Keratinocyte (primary cell): ENCODE measurements around the gene KRTAP4-6. TPM values are rescaled to one million over a fixed set of nuclear protein-coding genes. Genes with fewer than 3 reads are reported as not detected.
A peak's percentile ranks its signal among the peaks of the same experiment; 100 is the strongest.
"Not testable (repeated sequence)": the region's sequence is repeated elsewhere in the genome, so short reads cannot be mapped to it uniquely, and the experiment has no call there.

Experiments used
- DNase-seq: peaks from one replicate; pipeline ENCODE4 v3.0.0-alpha.2; 2011; ENCODE audit warnings: low read depth, missing footprints, low spot score
- FAIRE-seq: peaks from 2 replicates; lab custom pipeline; 2011; peaks lifted over from hg19 to GRCh38; lab: Jason Lieb, UNC
- H2AFZ ChIP-seq: 2 replicates; pipeline ENCODE4 v1.6.0; 2012; ENCODE audit warnings: low read length, control low read depth, inconsistent platforms; ENCODE audit not compliant: control insufficient read depth
- H3K27ac ChIP-seq: 2 replicates; pipeline ENCODE4 v1.5.1; 2011; ENCODE audit warnings: low read length; ENCODE audit not compliant: control insufficient read depth, insufficient read depth
- H3K27me3 ChIP-seq: 3 replicates; pipeline ENCODE4 v1.6.0; 2011; ENCODE audit warnings: low read length; ENCODE audit not compliant: control insufficient read depth, insufficient read depth; ENCODE audit errors: extremely low read depth
- H3K36me3 ChIP-seq, 2 experiments: 2 replicates in 1 of 2; 3 replicates in 1 of 2; pipeline ENCODE4 v1.5.1; 2011; ENCODE audit warnings: low read length in 2 of 2, mild to moderate bottlenecking in 1 of 2; ENCODE audit not compliant: control insufficient read depth in 2 of 2, insufficient read depth in 2 of 2; ENCODE audit errors: extremely low read depth in 1 of 2
- H3K4me1 ChIP-seq: 3 replicates; pipeline ENCODE4 v1.5.1; 2011; ENCODE audit warnings: low read length; ENCODE audit not compliant: control insufficient read depth, insufficient read depth; ENCODE audit errors: extremely low read depth
- H3K4me2 ChIP-seq: 3 replicates; pipeline ENCODE4 v1.6.0; 2011; ENCODE audit warnings: low read depth, low read length; ENCODE audit not compliant: control insufficient read depth, insufficient read depth; ENCODE audit errors: extremely low read depth
- H3K4me3 ChIP-seq, 3 experiments: fragments of 200-600 bp in 1 of 3; sonication (generic) in 1 of 3; 2 replicates in 2 of 3; 3 replicates in 1 of 3; pipeline ENCODE4 v1.5.1; 2011 to 2016; ENCODE audit warnings: low read length in 3 of 3, mild to moderate bottlenecking in 3 of 3, control low read depth in 2 of 3, inconsistent platforms in 1 of 3, low read depth in 1 of 3, mixed read lengths in 1 of 3, mixed run types in 1 of 3, moderate library complexity in 1 of 3; ENCODE audit not compliant: control insufficient read depth in 2 of 3, insufficient read depth in 2 of 3; ENCODE audit errors: extremely low read depth in 1 of 3
- H3K79me2 ChIP-seq: 2 replicates; pipeline ENCODE4 v1.6.0; 2012; ENCODE audit warnings: low read length; ENCODE audit not compliant: control insufficient read depth, insufficient read depth
- H3K9ac ChIP-seq: 3 replicates; pipeline ENCODE4 v1.6.0; 2011; ENCODE audit warnings: low read length; ENCODE audit not compliant: control insufficient read depth, insufficient read depth; ENCODE audit errors: extremely low read depth
- H3K9me1 ChIP-seq: 3 replicates; pipeline ENCODE4 v1.6.0; 2011; ENCODE audit warnings: low read length; ENCODE audit not compliant: control insufficient read depth, insufficient read depth; ENCODE audit errors: extremely low read depth
- H3K9me3 ChIP-seq: 2 replicates; pipeline ENCODE4 v1.5.1; 2012; ENCODE audit warnings: low read depth, low read length; ENCODE audit not compliant: control insufficient read depth
- H4K20me1 ChIP-seq: 3 replicates; pipeline ENCODE4 v1.6.0; 2011; ENCODE audit warnings: low read length; ENCODE audit not compliant: control insufficient read depth, insufficient read depth; ENCODE audit errors: extremely low read depth
- EZH2 ChIP-seq: IDR thresholded peaks from one replicate; pipeline ENCODE4 v1.6.1; 2012; ENCODE audit warnings: inconsistent platforms, mild to moderate bottlenecking, low read length, moderate library complexity
- dilution Hi-C: fragments of 300-500 bp; cut with MboI; formaldehyde crosslinking; loops from one replicate; pipeline ENCODE4 v1.7.0; 2020; ENCODE audit warnings: low sequenced_read_pairs; ENCODE audit not compliant: extremely low pct_ligation_motif_present
- polyA minus RNA-seq, 3 experiments: library from RNA; depleted of rRNA, polyadenylated mRNA; stranded (reverse); fragments of >200 nt; gene quantifications; 1 replicate in 1 of 3; 2 replicates in 1 of 3; 3 replicates in 1 of 3; pipeline ENCODE4 v1.2.3, GENCODE V29; 2011
- polyA plus RNA-seq, 5 experiments: library from polyadenylated mRNA; depleted of rRNA in 3 of 5; stranded (reverse) in 3 of 5; stranded (forward) in 1 of 5; unstranded in 1 of 5; fragments of >200 nt; gene quantifications; 1 replicate in 1 of 5; 2 replicates in 3 of 5; 3 replicates in 1 of 5; pipeline versions ENCODE4 v1.2.1 to v1.2.3, GENCODE V29; 2011 to 2012; ENCODE audit warnings: missing spikeins in 2 of 5, low read depth in 1 of 5, low replicate concordance in 1 of 5
- TF ChIP-seq, protein P1 (sequence below), 3 experiments: IDR thresholded peaks in 1 of 3; conservative IDR thresholded peaks in 1 of 3; optimal IDR thresholded peaks in 1 of 3; 2 replicates in 2 of 3; 3 replicates in 1 of 3; pipeline versions ENCODE3 to v1.5.1; 2011; ENCODE audit warnings: low read length in 3 of 3, mild to moderate bottlenecking in 3 of 3, moderate library complexity in 2 of 3, control low read depth in 1 of 3, inconsistent platforms in 1 of 3; ENCODE audit not compliant: insufficient read depth in 2 of 3; ENCODE audit errors: extremely low read depth in 1 of 3

The KRTAP4-6 gene
- not detected in 3 replicates for polyA plus RNA-seq
- polyA plus RNA-seq (2011; ENCODE audit: low read depth): not detected
- not detected in 2 replicates for polyA plus RNA-seq (2011; cell fraction: cytosol; rRNA removed)
- 0.11 TPM in 1 of 2 replicates, not detected in the other for polyA plus RNA-seq (2011; cell fraction: nucleus; rRNA removed)
- polyA plus RNA-seq (2012; ENCODE audit: low replicate concordance): 0.21 TPM in 1 of 2 replicates, not detected in the other
- not detected in 3 replicates for polyA minus RNA-seq
- polyA minus RNA-seq (2011; cell fraction: cytosol; rRNA and poly(A)+ RNA removed): not detected
- polyA minus RNA-seq (2011; cell fraction: nucleus; rRNA and poly(A)+ RNA removed): not detected in 2 replicates

DNA sequence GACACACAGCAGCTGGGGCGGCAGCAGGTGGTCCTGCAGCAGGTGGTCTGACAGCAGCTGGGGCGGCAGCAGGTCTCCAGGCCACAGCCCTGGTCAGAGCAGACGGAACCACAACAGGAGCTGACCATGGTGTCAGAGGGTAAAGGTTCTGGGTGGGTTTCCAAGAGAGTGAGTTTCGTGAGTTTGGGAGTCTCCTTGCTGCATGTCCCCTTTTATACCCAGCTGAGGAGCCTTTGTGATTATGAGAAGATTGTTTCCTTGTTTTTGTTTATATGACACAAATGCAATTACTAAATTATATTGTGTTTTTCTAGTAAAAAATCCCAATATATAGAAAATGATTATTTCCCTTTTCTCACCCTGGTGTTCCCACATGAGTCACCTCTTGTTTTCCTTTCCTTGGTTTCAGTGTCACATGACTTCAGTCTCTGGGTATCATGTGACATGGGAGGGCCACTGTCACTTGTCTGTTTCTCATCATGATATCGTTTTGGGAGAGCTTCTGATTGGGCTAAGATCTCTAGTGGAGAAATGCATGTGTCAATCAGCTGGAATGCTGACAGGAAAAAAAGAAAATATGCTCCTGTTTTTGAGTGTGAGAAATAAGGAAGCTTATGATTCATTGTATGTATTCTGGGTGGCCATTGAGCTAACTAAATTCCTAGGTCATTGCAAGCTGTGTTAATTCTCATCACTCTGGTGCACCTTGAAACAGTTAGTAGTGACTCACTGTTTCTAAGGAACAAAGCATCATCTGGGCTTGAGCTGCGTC is at the start of gene KRTAP4-6:
Gene KRTAP4-6, minus strand, starts transcription at position 185 of the 772 bp plus-strand sequence. Its CDS starts 57 bp downstream, at position 128.
- H3K27me3 ChIP-seq: no peaks in the 10 kb centered on the region
- FAIRE-seq: peak; percentile 97
- H3K27ac ChIP-seq: peak within 1 kb of the TSS; percentile 59
- H3K4me3 ChIP-seq: no peak within 1 kb of the TSS
- no peaks in the 10 kb centered on the region for H3K79me2 ChIP-seq
- no peaks in the 10 kb centered on the region for H3K36me3 ChIP-seq
- no peak for TF ChIP-seq EZH2
- TF ChIP-seq, protein P1, sequence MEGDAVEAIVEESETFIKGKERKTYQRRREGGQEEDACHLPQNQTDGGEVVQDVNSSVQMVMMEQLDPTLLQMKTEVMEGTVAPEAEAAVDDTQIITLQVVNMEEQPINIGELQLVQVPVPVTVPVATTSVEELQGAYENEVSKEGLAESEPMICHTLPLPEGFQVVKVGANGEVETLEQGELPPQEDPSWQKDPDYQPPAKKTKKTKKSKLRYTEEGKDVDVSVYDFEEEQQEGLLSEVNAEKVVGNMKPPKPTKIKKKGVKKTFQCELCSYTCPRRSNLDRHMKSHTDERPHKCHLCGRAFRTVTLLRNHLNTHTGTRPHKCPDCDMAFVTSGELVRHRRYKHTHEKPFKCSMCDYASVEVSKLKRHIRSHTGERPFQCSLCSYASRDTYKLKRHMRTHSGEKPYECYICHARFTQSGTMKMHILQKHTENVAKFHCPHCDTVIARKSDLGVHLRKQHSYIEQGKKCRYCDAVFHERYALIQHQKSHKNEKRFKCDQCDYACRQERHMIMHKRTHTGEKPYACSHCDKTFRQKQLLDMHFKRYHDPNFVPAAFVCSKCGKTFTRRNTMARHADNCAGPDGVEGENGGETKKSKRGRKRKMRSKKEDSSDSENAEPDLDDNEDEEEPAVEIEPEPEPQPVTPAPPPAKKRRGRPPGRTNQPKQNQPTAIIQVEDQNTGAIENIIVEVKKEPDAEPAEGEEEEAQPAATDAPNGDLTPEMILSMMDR (optimal IDR thresholded peaks at IDR 0.05 in 1 of 3, IDR thresholded peaks at IDR 0.05 in 1 of 3, conservative IDR thresholded peaks at IDR 0.05 in 1 of 3; ENCODE audit: extremely low read depth in 1 of 3, insufficient read depth in 2 of 3, low read length in 3 of 3): no peak
- H4K20me1 ChIP-seq: no peaks in the 10 kb centered on the region
- peaks cover 8% of the 10 kb centered on the region for H3K9me3 ChIP-seq
- H2AFZ ChIP-seq: no peak within 1 kb of the TSS
- H3K9ac ChIP-seq: no peak within 1 kb of the TSS
- peak within 1 kb of the TSS; percentile 11 for H3K4me2 ChIP-seq
- dilution Hi-C loops: no loop called here
- DNase-seq: peak; percentile 91
- peaks cover 8% of the 10 kb centered on the region for H3K4me1 ChIP-seq
- no peaks in the 10 kb centered on the region for H3K9me1 ChIP-seq

DNA sequence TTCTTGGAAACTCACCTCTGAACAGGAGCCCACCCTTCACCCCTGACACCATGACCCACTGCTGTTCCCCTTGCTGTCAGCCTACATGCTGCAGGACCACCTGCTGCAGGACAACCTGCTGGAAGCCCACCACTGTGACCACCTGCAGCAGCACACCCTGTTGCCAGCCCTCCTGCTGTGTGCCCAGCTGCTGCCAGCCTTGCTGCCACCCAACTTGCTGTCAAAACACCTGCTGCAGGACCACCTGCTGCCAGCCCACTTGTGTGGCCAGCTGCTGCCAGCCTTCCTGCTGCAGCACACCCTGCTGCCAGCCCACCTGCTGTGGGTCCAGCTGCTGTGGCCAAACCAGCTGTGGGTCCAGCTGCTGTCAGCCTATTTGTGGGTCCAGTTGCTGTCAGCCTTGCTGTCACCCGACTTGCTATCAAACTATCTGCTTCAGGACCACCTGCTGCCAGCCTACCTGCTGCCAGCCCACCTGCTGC is 49.5 kb upstream of the KRTAP4-6 start, which contains the start of gene KRTAP9-1:
Gene KRTAP9-1, plus strand, starts transcription at position 51 of the 482 bp plus-strand sequence. Its CDS starts 0 bp downstream, at position 51.
- H3K4me1 ChIP-seq, DNase-seq, dilution Hi-C loops, FAIRE-seq, H3K9me3 ChIP-seq, H3K27ac ChIP-seq, H3K4me3 ChIP-seq, H3K4me2 ChIP-seq, H3K9me1 ChIP-seq, H2AFZ ChIP-seq, H4K20me1 ChIP-seq, H3K36me3 ChIP-seq, H3K9ac ChIP-seq, H3K79me2 ChIP-seq, H3K27me3 ChIP-seq: not testable (repeated sequence)
